IMR-90 (cell line): ENCODE data around the gene MT3. TPM values are rescaled to one million over a fixed set of nuclear protein-coding genes. Genes with fewer than 3 reads are reported as not detected.

ENCODE experiments used
- ATAC-seq: fragments of 200-7000 bp; cut with Tn5 transposase; 2 replicates; pipeline ENCODE4 v1.9.1; 2020; ENCODE audit warnings: low read depth, mild to moderate bottlenecking, moderate library complexity
- BruUV-seq: library from RNA; stranded (reverse); fragments of 400-500 nt; replicated peaks from 2 replicates; lab custom pipeline; 2021; lab: Mats Ljungman, UMichigan
- CTCF ChIA-PET: fragments of 300-600 bp; formaldehyde crosslinking; extraction: SDS; loops from one replicate; lab custom pipeline; 2021; ENCODE audit warnings: antibody characterized with exemption; lab: Yijun Ruan, JAX
- POLR2A ChIA-PET: fragments of 300-600 bp; sonication (Branson Sonifier 250); formaldehyde crosslinking; loops from one replicate; lab custom pipeline; 2022; ENCODE audit warnings: antibody characterized with exemption; ENCODE audit not compliant: unreplicated experiment; lab: Charles Lee
- DNase-seq: peaks from one replicate; pipeline ENCODE4 v3.0.0; 2013
- H2AFZ ChIP-seq: replicated peaks from 2 replicates; pipeline ENCODE3; 2013; ENCODE audit warnings: low read length, mild to moderate bottlenecking; ENCODE audit not compliant: poor library complexity
- H2AK5ac ChIP-seq: 2 replicates; pipeline ENCODE4 v1.6.1; 2013; ENCODE audit warnings: low read depth, low read length, inconsistent platforms
- H2AK9ac ChIP-seq: replicated peaks from 2 replicates; pipeline ENCODE3; 2013; ENCODE audit warnings: mild to moderate bottlenecking, low read depth, low read length, moderate library complexity; ENCODE audit not compliant: poor library complexity
- H2BK120ac ChIP-seq: 2 replicates; pipeline ENCODE4 v1.6.1; 2013; ENCODE audit warnings: low read depth, low read length, inconsistent platforms
- H2BK15ac ChIP-seq: 3 replicates; pipeline ENCODE4 v1.6.1; 2013; ENCODE audit warnings: low read depth, low read length, inconsistent platforms
- H2BK20ac ChIP-seq: 2 replicates; pipeline ENCODE4 v1.6.1; 2013; ENCODE audit warnings: low read depth, mild to moderate bottlenecking, inconsistent platforms, low read length, moderate library complexity
- H2BK5ac ChIP-seq: 2 replicates; pipeline ENCODE4 v1.6.1; 2013; ENCODE audit warnings: mild to moderate bottlenecking, low read depth, low read length, inconsistent platforms; ENCODE audit not compliant: poor library complexity, severe bottlenecking
- H3K14ac ChIP-seq: replicated peaks from 2 replicates; pipeline ENCODE4 v1.6.1; 2013; ENCODE audit warnings: low read depth, low read length, inconsistent platforms
- H3K18ac ChIP-seq: 2 replicates; pipeline ENCODE4 v1.6.1; 2013; ENCODE audit warnings: low read depth, low read length, control low read depth
- H3K23ac ChIP-seq: 2 replicates; pipeline ENCODE4 v1.6.1; 2013; ENCODE audit warnings: low read depth, low read length, inconsistent platforms
- H3K27ac ChIP-seq: 2 replicates; pipeline ENCODE4 v1.5.1; 2013; ENCODE audit warnings: mild to moderate bottlenecking, control low read depth, low read length; ENCODE audit not compliant: insufficient read depth
- H3K27me3 ChIP-seq: 2 replicates; pipeline ENCODE4 v1.6.1; 2013; ENCODE audit warnings: low read length; ENCODE audit not compliant: control insufficient read depth, insufficient read depth
- H3K36me3 ChIP-seq: 2 replicates; pipeline ENCODE4 v1.6.1; 2013; ENCODE audit warnings: low read length, mixed read lengths; ENCODE audit not compliant: control insufficient read depth, insufficient read depth
- H3K4ac ChIP-seq: 2 replicates; pipeline ENCODE4 v1.6.1; 2013; ENCODE audit warnings: low read depth, low read length, inconsistent platforms
- H3K4me1 ChIP-seq: 2 replicates; pipeline ENCODE4 v1.6.1; 2013; ENCODE audit warnings: low read length, mixed read lengths; ENCODE audit not compliant: control insufficient read depth, insufficient read depth
- H3K4me2 ChIP-seq: 2 replicates; pipeline ENCODE4 v1.6.1; 2013; ENCODE audit warnings: low read depth, mild to moderate bottlenecking, control low read depth, low read length, moderate library complexity
- H3K4me3 ChIP-seq: 2 replicates; pipeline ENCODE4 v1.5.1; 2013; ENCODE audit warnings: low read depth, mild to moderate bottlenecking, control low read depth, low read length, moderate library complexity; ENCODE audit not compliant: insufficient read depth
- H3K56ac ChIP-seq: 2 replicates; pipeline ENCODE4 v1.6.1; 2013; ENCODE audit warnings: low read length, inconsistent platforms; ENCODE audit not compliant: insufficient read depth; ENCODE audit errors: extremely low read depth
- H3K79me1 ChIP-seq, 2 experiments: 2 replicates each; pipeline ENCODE4 v1.6.1; 2013; ENCODE audit warnings: low read length in 2 of 2, inconsistent platforms in 1 of 2, low read depth in 1 of 2
- H3K9ac ChIP-seq: 2 replicates; pipeline ENCODE4 v1.6.1; 2013; ENCODE audit warnings: low read depth, low read length, control low read depth
- H3K9me1 ChIP-seq: 2 replicates; pipeline ENCODE4 v1.6.1; 2013; ENCODE audit warnings: low read length, inconsistent platforms; ENCODE audit not compliant: insufficient read depth
- H3K9me3 ChIP-seq: 2 replicates; pipeline ENCODE4 v1.6.1; 2013; ENCODE audit warnings: low read length; ENCODE audit not compliant: control insufficient read depth, insufficient read depth
- H4K20me1 ChIP-seq: 2 replicates; pipeline ENCODE4 v1.6.1; 2013; ENCODE audit warnings: low read length, inconsistent platforms; ENCODE audit not compliant: insufficient read depth
- H4K5ac ChIP-seq: 2 replicates; pipeline ENCODE4 v1.6.1; 2013; ENCODE audit warnings: mild to moderate bottlenecking, low read depth, low read length, control low read depth
- H4K8ac ChIP-seq, 2 experiments: 2 replicates each; pipeline ENCODE4 v1.6.1; 2013; ENCODE audit warnings: low read depth in 2 of 2, low read length in 2 of 2, control low read depth in 1 of 2, inconsistent platforms in 1 of 2
- H4K91ac ChIP-seq: 2 replicates; pipeline ENCODE4 v1.6.1; 2013; ENCODE audit warnings: low read depth, low read length, inconsistent platforms; ENCODE audit not compliant: insufficient read depth
- CEBPB ChIP-seq: IDR thresholded peaks from 2 replicates; pipeline ENCODE4 v1.6.1; 2012; ENCODE audit warnings: low read depth, low read length, improper control_type of control experiment
- CHD1 ChIP-seq: IDR thresholded peaks from 2 replicates; pipeline ENCODE4 v1.6.1; 2012; ENCODE audit warnings: low read depth, low read length, improper control_type of control experiment
- CTCF ChIP-seq: conservative IDR thresholded peaks from 2 replicates; pipeline ENCODE4 v1.5.1; 2012; ENCODE audit warnings: mild to moderate bottlenecking, low read depth, low read length, improper control_type of control experiment
- FOS ChIP-seq: fragments of 150-350 bp; IDR thresholded peaks from 2 replicates; pipeline ENCODE4 v1.6.1; 2016; ENCODE audit warnings: low read depth, low read length
- MXI1 ChIP-seq: IDR thresholded peaks from 2 replicates; pipeline ENCODE4 v1.6.1; 2012; ENCODE audit warnings: low read depth, mild to moderate bottlenecking, low read length, moderate library complexity, borderline replicate concordance
- NFE2L2 ChIP-seq: fragments of 150-350 bp; IDR thresholded peaks from 2 replicates; pipeline ENCODE4 v1.6.1; 2016; ENCODE audit warnings: low read depth, mild to moderate bottlenecking, low read length
- RAD21 ChIP-seq: IDR thresholded peaks from 2 replicates; pipeline ENCODE4 v1.6.1; 2012; ENCODE audit warnings: low read length, improper control_type of control experiment
- SMC3 ChIP-seq: fragments of 150-350 bp; IDR thresholded peaks from 2 replicates; pipeline ENCODE4 v1.6.1; 2016; ENCODE audit warnings: low read depth, mild to moderate bottlenecking, antibody characterized with exemption, low read length, moderate library complexity
- USF2 ChIP-seq: fragments of 150-350 bp; IDR thresholded peaks from 2 replicates; pipeline ENCODE4 v1.6.1; 2017; ENCODE audit warnings: mild to moderate bottlenecking, antibody characterized with exemption, low read length, low read depth
- WGBS, 2 experiments: methylation state at CpG; one replicate each; pipeline versions ENCODE4 v1.1.5 to v1.1.7; 2013; ENCODE audit warnings: missing lambda C conversion rate in 2 of 2; ENCODE audit not compliant: insufficient read length in 1 of 2; ENCODE audit errors: extremely low coverage in 2 of 2; 5-methylcytosine and 5-hydroxymethylcytosine counted together
- dilution Hi-C: fragments of 300-500 bp; cut with HindIII; formaldehyde crosslinking; loops from one replicate; pipeline ENCODE4 v1.14.3; 2018; ENCODE audit warnings: low sequenced_read_pairs; ENCODE audit not compliant: unreplicated experiment
- in situ Hi-C: fragments of 300-500 bp; cut with MboI; formaldehyde crosslinking; loops from 3 replicates; pipeline ENCODE4 v1.14.3; 2019; ENCODE audit warnings: low sequenced_read_pairs, inconsistent platforms, mixed read lengths
- intact Hi-C: fragments of 100-400 bp; cut with micrococcal nuclease; formaldehyde crosslinking; loops from 2 replicates; pipeline ENCODE4 v1.10.0; 2022
- polyA plus RNA-seq, 3 experiments: library from polyadenylated mRNA; depleted of rRNA; stranded (reverse); fragments of >200 nt; gene quantifications; 2 replicates each; pipeline ENCODE4 v1.2.3, GENCODE V29; 2012; ENCODE audit warnings: low replicate concordance in 1 of 3
- total RNA-seq: library from RNA; depleted of rRNA; stranded (reverse); fragments of >200 nt; gene quantifications from 2 replicates; pipeline ENCODE4 v1.2.3, GENCODE V29; 2012

Gene MT3
- total and polyA plus RNA-seq, 2 of the 4 experiments (the other 2 are of a cell fraction) = 0.62 TPM; not detected in 1

GRCh38 chr16:56577300-56577625 is 12.1 kb upstream of the MT3 start:
- H4K8ac ChIP-seq = no peak overlapping the region
- no peak overlapping the region for H3K4me2 ChIP-seq
- no peak overlapping the region for H3K9ac ChIP-seq
- intact Hi-C loops = loop anchor here (1.0 kb wide), 1 partner anchor 125 kb away; no protein-coding TSS in a partner anchor
- ATAC-seq (no peak), DNase-seq (no peak)
- no peak overlapping the region for H2AK9ac ChIP-seq
- H3K4me3 ChIP-seq = no peak overlapping the region
- H3K79me1 ChIP-seq = no peaks in the 10 kb centered on the region
- no peak overlapping the region for H3K14ac ChIP-seq
- BruUV-seq = no TSS peak
- no peak overlapping the region for H2BK5ac ChIP-seq
- no peak overlapping the region for H2AK5ac ChIP-seq
- H3K36me3 ChIP-seq = no peaks in the 10 kb centered on the region
- H3K4me1 ChIP-seq = no peaks in the 10 kb centered on the region
- H3K18ac ChIP-seq = no peak overlapping the region
- CTCF ChIA-PET = interaction anchor here (0.6 to 1.9 kb wide), 5 partner anchors 17 to 135 kb away, joined by 3 to 12 read pairs (median 3); no protein-coding TSS in a partner anchor
- in situ Hi-C loops = loop anchor here (5.0 kb wide), 1 partner anchor 125 kb away; no protein-coding TSS in a partner anchor
- TF ChIP-seq CEBPB (no peak), FOS (no peak), CHD1 (no peak), MXI1 (no peak), NFE2L2 (no peak), CTCF (no peak), USF2 (no peak), SMC3 (no peak), RAD21 (no peak)
- no peak overlapping the region for H4K5ac ChIP-seq
- H3K56ac ChIP-seq = no peak overlapping the region
- H3K27ac ChIP-seq = no peak overlapping the region
- dilution Hi-C loops = no loop called here
- no peak overlapping the region for H3K23ac ChIP-seq
- no peak overlapping the region for H2BK15ac ChIP-seq
- H2BK120ac ChIP-seq = no peak overlapping the region
- H3K4ac ChIP-seq = no peak overlapping the region
- no peaks in the 10 kb centered on the region for H3K9me3 ChIP-seq
- no peak overlapping the region for H2BK20ac ChIP-seq
- no peaks in the 10 kb centered on the region for H3K9me1 ChIP-seq
- H4K20me1 ChIP-seq = no peaks in the 10 kb centered on the region
- peak overlapping the region; percentile 78 for H2AFZ ChIP-seq
- POLR2A ChIA-PET = no interaction called here
- H4K91ac ChIP-seq = no peak overlapping the region
- WGBS, 2 experiments = no CpG with 5 or more reads among the region's 4 CpGs
- H3K27me3 ChIP-seq = peaks cover 10% of the 10 kb centered on the region
